GM10248 (cell line): ENCODE measurements around the gene BPIFB3.

Source experiments
- CTCF ChIA-PET: fragments of 300-600 bp; sonication (Branson Sonifier 250); formaldehyde crosslinking; extraction: SDS; loops from one replicate; lab custom pipeline; 2021; ENCODE audit warnings: antibody characterized with exemption; lab: Yijun Ruan, JAX
- POLR2A ChIA-PET: fragments of 350-650 bp; sonication (Branson Sonifier 250); formaldehyde crosslinking; extraction: SDS; loops from one replicate; lab custom pipeline; 2020; ENCODE audit warnings: antibody characterized with exemption; lab: Yijun Ruan, JAX
- DNase-seq: peaks from one replicate; pipeline ENCODE4 v3.0.0; 2012; ENCODE audit errors: extremely low spot score
- TF ChIP-seq, protein P1 (sequence below): IDR thresholded peaks from 2 replicates; pipeline ENCODE4 v1.5.1; 2012; ENCODE audit warnings: mild to moderate bottlenecking, low read depth; ENCODE audit errors: extremely low read depth, missing control alignments, control extremely low read depth

Gene BPIFB3

DNA sequence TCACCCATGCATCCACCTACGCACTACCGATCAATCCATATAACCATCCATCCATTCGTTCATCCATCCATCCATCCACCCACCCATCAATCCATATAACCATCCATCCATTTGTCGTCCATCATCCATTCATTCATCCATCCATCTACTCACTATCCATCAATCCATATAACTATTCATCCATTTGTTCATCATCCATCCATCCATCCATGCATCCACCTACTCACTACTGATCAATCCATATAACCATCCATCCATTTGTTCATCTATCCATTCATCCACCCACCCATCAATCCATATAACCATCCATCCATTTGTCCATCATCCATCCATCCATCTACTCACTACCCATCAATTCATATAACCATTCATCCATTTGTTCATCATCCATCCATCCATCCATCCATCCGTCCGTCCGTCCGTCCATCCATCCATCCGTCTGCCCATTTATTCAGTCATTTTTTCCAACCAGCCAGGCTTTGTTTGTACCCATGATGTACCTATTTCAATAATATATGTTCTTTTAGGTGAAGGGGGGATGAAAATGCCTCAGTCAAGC lies 28.3 kb upstream of the BPIFB3 start:
- TF ChIP-seq, protein P1, sequence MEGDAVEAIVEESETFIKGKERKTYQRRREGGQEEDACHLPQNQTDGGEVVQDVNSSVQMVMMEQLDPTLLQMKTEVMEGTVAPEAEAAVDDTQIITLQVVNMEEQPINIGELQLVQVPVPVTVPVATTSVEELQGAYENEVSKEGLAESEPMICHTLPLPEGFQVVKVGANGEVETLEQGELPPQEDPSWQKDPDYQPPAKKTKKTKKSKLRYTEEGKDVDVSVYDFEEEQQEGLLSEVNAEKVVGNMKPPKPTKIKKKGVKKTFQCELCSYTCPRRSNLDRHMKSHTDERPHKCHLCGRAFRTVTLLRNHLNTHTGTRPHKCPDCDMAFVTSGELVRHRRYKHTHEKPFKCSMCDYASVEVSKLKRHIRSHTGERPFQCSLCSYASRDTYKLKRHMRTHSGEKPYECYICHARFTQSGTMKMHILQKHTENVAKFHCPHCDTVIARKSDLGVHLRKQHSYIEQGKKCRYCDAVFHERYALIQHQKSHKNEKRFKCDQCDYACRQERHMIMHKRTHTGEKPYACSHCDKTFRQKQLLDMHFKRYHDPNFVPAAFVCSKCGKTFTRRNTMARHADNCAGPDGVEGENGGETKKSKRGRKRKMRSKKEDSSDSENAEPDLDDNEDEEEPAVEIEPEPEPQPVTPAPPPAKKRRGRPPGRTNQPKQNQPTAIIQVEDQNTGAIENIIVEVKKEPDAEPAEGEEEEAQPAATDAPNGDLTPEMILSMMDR: no peak
- POLR2A ChIA-PET: no interaction called here
- DNase-seq: no peak
- CTCF ChIA-PET: no interaction called here

DNA sequence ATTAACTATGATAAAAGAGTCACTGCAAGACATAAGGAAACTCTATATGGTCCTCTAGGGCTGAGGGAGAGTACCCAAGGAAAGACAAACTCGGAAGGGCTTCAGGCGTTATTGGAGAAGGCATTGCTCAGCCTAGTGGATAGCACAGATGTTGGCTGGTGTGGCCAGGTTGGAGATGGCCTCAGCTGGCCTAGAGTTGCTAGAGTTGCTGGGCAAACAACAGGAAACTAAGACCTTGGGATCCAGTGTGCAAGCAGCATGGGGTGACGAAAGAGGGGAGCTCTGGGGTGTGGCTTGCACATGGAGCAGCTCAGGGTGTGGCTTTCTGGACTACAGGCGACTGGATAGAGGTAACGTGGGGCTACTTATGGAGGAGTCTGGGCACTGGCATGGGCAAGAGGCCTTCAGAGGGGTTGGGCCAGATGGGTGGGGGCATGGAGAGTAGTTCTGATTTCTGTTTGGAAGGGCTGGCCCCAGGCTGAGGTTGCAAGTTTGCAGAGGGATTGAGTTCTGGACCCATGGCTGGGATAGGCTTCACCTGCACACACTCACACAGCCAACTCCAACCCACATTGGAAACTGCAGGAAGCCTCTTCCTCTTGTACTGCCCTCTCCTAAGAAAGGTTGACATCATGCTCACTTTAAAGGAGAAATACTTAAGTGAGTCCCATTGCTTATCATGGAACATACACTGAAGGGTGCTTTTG lies 27.5 kb upstream of the BPIFB3 start:
- CTCF ChIA-PET: interaction anchor here (1.1 kb wide), 1 partner anchor 9 kb away, joined by 3 read pairs; no protein-coding TSS in a partner anchor
- POLR2A ChIA-PET: no interaction called here

DNA sequence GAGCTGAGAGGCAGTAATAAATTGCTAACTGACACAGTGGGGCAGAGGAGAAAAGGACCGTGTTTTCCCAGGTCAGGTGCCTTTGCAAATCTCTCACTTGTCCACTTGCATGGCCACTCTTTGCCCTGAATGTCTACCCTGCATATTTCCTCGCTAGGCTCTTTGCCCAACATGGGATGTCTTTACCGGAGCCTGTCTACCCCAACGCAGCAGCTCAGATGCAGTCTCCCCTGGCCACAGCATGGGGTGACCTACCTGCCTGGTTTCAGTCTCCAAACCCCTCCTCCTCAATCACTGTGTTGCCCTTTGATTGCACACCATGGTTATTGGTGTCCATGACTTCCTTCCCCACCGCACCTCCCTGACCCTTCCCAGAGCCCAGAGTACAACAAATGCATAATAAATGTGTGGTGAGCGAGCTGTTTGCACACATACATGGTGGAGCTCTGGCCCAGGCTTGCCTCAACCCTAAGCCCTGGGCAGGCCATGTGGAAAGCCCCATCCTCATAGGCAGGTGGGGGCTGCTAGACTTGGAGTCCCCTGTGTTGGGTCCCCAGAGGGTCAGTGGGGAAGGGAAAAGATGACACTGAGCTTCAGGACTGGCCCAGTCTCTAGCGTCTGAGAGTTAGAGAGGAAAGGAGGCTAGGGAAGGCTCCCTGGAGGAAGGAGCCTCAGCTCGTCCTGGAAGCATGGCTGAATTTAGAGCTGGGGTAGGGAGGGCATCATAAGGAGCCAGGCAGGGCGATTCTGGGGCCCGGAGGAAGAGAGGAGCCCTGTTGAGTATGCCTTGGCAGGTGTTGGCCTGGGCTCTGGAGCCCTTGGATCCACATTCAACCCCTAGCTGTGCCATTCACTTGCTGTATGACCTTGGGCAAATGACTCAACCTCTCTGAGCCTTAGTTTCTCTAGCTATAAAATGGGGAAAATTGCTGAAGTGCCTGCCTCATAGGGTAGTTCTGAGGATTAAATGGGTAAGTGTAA lies 26.6 kb upstream of the BPIFB3 start:
- TF ChIP-seq, protein P1: no peak
- DNase-seq: no peak
- POLR2A ChIA-PET: no interaction called here
- CTCF ChIA-PET: interaction anchor here (0.7 to 1.1 kb wide), 3 partner anchors 10 to 81 kb away, joined by 3 read pairs; no protein-coding TSS in a partner anchor

More for the DNA sequence above, 27.5 kb upstream of the BPIFB3 start:
- TF ChIP-seq, protein P1: no peak
- no peak for DNase-seq

DNA sequence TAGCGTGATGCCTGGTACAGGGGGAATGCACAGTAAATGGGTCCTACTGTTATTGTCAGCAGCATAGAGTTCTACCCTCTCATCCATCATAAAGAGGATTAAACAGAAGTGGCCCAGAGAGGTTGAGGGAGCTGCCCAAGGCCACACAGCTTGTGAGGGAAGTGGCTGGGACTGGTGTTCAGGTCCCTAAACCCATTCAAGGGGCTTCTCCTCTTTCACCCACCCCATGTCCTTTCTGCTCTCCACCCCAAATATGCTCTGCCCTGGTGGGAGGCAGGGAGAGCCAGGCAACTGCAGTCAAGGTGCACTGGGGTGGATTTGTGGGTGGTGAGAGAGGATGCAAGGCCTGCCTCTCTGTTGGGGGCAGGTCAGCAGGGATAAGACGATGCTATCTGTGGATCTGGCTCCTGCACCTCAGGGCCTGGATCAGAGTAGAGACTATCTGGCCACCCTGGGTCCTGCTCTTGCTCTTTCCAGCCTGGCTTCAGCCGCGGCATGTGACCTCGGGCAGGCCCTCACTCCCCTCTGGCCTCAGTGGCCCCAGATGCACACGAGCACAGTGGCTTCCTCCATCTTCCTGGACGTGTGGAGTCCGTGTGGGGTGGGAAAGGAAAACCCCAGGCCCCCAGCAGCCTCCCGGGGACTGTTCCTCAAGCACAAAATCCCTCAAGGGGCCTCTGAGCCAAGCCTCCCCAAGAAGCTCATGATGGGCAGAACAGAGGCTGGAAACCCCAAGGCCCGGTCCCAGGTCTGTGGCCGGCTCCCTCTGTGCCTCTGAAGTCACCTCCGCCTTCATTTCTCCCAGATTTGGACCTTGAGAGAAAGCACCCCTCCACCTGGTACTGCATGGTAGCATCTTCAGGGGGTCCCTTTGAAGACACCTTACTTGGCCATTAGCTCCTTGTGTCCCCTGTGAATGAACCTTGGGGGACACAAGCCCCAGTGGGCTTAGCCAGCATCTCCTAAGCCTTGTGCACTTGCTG lies 25.6 kb upstream of the BPIFB3 start:
- CTCF ChIA-PET: interaction anchor here (0.7 to 1.7 kb wide), 3 partner anchors 14 to 82 kb away, joined by 3 read pairs; no protein-coding TSS in a partner anchor
- TF ChIP-seq, protein P1: no peak
- POLR2A ChIA-PET: no interaction called here

DNA sequence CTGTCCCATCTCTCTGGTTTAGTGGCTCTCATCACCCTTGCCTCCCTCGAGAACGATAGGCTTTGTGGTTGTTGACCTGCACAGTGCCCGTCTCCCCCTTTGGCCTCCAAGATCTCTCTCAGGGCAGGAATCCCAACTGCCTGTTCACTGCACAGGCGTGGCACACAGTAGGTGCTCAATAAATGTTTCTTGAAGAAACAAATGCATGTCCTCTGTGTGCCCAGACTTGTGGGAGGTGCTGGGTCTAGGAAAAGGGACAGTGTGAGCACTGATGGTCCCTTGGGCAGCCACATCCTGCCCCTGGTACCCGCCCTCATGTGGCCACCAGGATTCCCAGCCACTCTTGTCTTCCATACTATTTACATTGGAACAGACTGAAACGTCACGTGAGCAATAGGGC lies 24.8 kb upstream of the BPIFB3 start:
- TF ChIP-seq, protein P1: no peak
- no peak for DNase-seq
- ChIA-PET CTCF (interaction anchor here (1.7 kb wide), 1 partner anchor 13 kb away, joined by 3 read pairs; no protein-coding TSS in a partner anchor), POLR2A (no interaction called here)

More for the DNA sequence above, 25.6 kb upstream of the BPIFB3 start:
- DNase-seq: no peak
